CD4-positive, alpha-beta memory T cell (primary cell): ENCODE results near the gene DUSP8. TPM values are rescaled to one million over a fixed set of nuclear protein-coding genes. Genes with fewer than 3 reads are reported as not detected.

Source experiments
- CTCF ChIA-PET: fragments of 350-600 bp; sonication (Branson Sonifier 250); formaldehyde crosslinking; loops from one replicate; lab custom pipeline; 2021; ENCODE audit warnings: inconsistent platforms; ENCODE audit not compliant: partially characterized antibody; lab: Charles Lee
- POLR2A ChIA-PET: fragments of 350-600 bp; sonication (Branson Sonifier 250); formaldehyde crosslinking; loops from one replicate; lab custom pipeline; 2021; ENCODE audit not compliant: partially characterized antibody; lab: Charles Lee
- DNase-seq, 5 donors: peaks; one replicate each; pipeline versions ENCODE4 v3.0.0 to v3.0.0-alpha.2; 2020 to 2022; ENCODE audit warnings: mixed read lengths in 1 of 5
- H3K27ac ChIP-seq: one replicate; pipeline ENCODE4 v1.7.0; 2013; ENCODE audit warnings: low read depth, low read length
- H3K27me3 ChIP-seq: 2 replicates; pipeline ENCODE4 v1.7.0; 2013; ENCODE audit warnings: mild to moderate bottlenecking, low read length, moderate library complexity; ENCODE audit not compliant: insufficient read depth
- H3K36me3 ChIP-seq: 2 replicates; pipeline ENCODE4 v1.7.0; 2013; ENCODE audit warnings: mild to moderate bottlenecking, low read length, moderate library complexity; ENCODE audit not compliant: insufficient read depth
- H3K4me1 ChIP-seq: 2 replicates; pipeline ENCODE4 v1.7.0; 2013; ENCODE audit warnings: mild to moderate bottlenecking, low read length, moderate library complexity; ENCODE audit not compliant: insufficient read depth
- H3K4me3 ChIP-seq, 2 donors: one replicate each; pipeline ENCODE4 v1.7.0; 2013; ENCODE audit warnings: low read length in 2 of 2, mild to moderate bottlenecking in 1 of 2
- H3K9me3 ChIP-seq, 2 donors: one replicate each; pipeline ENCODE4 v1.7.0; 2013; ENCODE audit warnings: low read length in 2 of 2, control low read depth in 1 of 2; ENCODE audit not compliant: control insufficient read depth in 1 of 2
- H3K27ac Mint-ChIP-seq, 7 donors: one replicate each; pipeline ENCODE4 v1.8.0; 2020 to 2021; ENCODE audit warnings: mixed read lengths in 7 of 7, mild to moderate bottlenecking in 6 of 7, inconsistent platforms in 3 of 7, moderate library complexity in 3 of 7
- H3K27me3 Mint-ChIP-seq, 2 donors: one replicate each; pipeline ENCODE4 v1.8.0; 2020 to 2021; ENCODE audit warnings: mixed read lengths in 2 of 2
- H3K36me3 Mint-ChIP-seq, 2 donors: one replicate each; pipeline ENCODE4 v1.8.0; 2020 to 2021; ENCODE audit warnings: mixed read lengths in 2 of 2, inconsistent platforms in 1 of 2, mild to moderate bottlenecking in 1 of 2
- H3K4me1 Mint-ChIP-seq, 4 donors: one replicate each; pipeline ENCODE4 v1.8.0; 2020 to 2021; ENCODE audit warnings: mixed read lengths in 4 of 4, mild to moderate bottlenecking in 1 of 4
- H3K4me3 Mint-ChIP-seq, 8 donors: one replicate each; pipeline ENCODE4 v1.8.0; 2020 to 2021; ENCODE audit warnings: mixed read lengths in 8 of 8, mild to moderate bottlenecking in 7 of 8, moderate library complexity in 6 of 8, inconsistent platforms in 3 of 8
- H3K9me3 Mint-ChIP-seq, 8 donors: one replicate each; pipeline ENCODE4 v1.8.0; 2020 to 2021; ENCODE audit warnings: mixed read lengths in 8 of 8, mild to moderate bottlenecking in 5 of 8, inconsistent platforms in 3 of 8, moderate library complexity in 1 of 8
- intact Hi-C: fragments of 100-400 bp; cut with micrococcal nuclease; formaldehyde crosslinking; loops from one replicate; pipeline ENCODE4 v1.15.1; 2023
- polyA plus RNA-seq, 2 donors: library from polyadenylated mRNA; unstranded; fragments of 300-500 nt; fragmentation: Illumina TruSeq; gene quantifications; one replicate each; pipeline ENCODE4 v1.2.3, GENCODE V29; 2021
- total RNA-seq, 2 experiments: library from RNA; stranded (reverse); gene quantifications; one replicate each; pipeline ENCODE4 v1.2.3, GENCODE V29; 2021

Gene DUSP8
- total and polyA plus RNA-seq, 4 experiments from 2014 or later, result 1.5 to 5.8 (median 5.8) TPM; not detected in 1

DNA sequence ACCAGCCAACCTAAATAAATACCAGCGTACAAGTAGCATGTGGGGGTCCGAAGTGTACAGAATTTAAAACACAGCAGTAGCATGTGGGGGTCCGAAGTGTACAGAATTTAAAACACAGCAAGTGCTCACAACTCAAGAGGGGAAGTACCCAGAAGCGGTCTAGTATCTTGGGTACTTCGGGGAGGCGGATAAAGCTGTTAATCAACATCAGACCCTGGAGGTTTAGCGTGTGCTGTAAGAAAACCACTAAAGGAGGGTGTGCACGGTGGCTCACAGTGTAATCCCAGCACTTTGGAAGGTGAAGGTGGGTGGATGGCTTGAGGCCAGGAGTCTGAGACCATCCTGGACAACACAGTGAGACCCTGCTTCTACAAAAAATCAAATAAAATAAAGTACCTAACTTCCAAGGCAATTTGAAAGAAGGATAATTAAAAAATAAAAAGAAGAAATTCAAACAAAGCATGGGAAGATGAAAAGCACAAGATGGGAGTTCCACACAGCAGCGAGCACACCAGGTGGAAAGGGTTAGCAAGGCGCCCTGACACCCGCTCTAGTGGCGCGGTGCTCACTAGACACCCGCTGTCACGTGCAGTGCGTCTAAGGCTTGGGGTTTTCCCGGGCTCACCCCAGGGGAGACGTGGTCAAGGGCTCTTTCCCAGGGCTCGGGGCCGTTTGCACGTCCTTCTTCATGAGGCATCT is 50.5 kb downstream of the DUSP8 start:
- Histone ChIP-seq H3K27ac (no peak overlapping the region), H3K36me3 (no peaks in the 10 kb centered on the region), H3K27me3 (no peaks in the 10 kb centered on the region), H3K9me3 (no peaks in the 10 kb centered on the region), H3K4me3 (no peak overlapping the region), H3K4me1 (peaks cover 58% of the 10 kb centered on the region)
- H3K4me3 Mint-ChIP-seq, result peak overlapping the region in 1 of 8 donors; percentile 8
- H3K27ac Mint-ChIP-seq, result peak overlapping the region in 2 of 7 donors; percentile 6 to 22
- peaks cover 46 to 87% (median 65%) of the 10 kb centered on the region in 4 donors for H3K4me1 Mint-ChIP-seq
- peaks cover 4 to 8% of the 10 kb centered on the region in 2 donors for H3K36me3 Mint-ChIP-seq
- H3K9me3 Mint-ChIP-seq, result no peaks in the 10 kb centered on the region
- intact Hi-C loops, result no loop called here
- ChIA-PET CTCF (no interaction called here), POLR2A (no interaction called here)
- H3K27me3 Mint-ChIP-seq, result no peaks in the 10 kb centered on the region
- no peak for DNase-seq

DNA sequence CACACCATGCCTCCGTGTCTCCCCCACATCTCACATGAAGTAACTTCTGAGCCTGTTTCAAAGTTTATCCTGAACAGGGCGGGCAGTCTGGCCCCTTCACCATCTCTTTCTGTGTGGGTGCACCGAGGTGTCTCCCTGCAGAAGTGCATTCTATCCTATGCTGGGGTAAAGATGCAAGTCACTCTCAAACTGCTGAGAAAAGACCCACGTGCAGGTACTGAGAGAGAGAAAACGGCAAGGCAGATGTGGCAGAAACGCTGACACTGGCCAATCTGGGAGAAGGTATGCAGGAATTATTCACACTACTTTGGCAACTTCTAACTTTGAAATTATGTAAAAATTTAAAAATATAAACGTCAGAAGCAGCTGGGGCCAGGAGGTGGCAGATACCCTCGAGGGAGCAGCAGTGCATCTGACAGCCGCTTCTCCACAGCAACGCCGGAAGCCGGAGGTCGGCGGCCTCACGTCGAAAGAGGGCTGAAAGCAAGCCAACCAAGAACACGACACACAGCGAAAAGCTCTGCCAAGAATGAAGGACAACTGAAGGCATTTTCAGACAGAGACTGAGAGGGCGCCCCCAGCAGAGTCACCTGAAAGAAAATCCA is 51.3 kb downstream of the DUSP8 start:
- peak overlapping the region in 3 of 7 donors; percentile 24 to 57 (median 55) for H3K27ac Mint-ChIP-seq
- intact Hi-C loops, result no loop called here

DNA sequence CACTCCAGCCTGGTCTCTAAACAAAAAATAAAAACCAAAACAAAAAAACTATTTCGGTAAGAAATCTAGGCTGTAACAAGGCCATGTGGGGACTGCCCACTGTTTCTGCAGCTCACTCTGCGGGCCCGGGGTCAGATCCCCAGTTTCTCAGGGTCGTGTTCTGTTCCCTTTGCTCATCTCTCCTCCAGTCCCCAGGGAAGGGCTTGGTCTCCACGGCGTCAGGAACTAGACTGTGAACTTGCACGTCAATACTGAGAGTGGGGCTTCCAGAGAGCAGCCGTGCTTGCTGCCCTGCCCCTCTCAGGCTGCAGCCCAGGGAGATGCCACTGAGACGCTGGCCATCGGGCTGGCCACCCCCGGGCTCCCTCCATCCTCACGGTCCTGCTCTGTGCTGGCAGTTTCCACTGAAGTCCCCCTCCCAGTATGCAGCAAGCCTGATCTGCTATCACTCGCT is 51.8 kb downstream of the DUSP8 start:
- Histone ChIP-seq H3K36me3 (no peaks in the 10 kb centered on the region), H3K4me1 (peaks cover 63% of the 10 kb centered on the region), H3K9me3 (no peaks in the 10 kb centered on the region), H3K27me3 (no peaks in the 10 kb centered on the region), H3K4me3 (no peak overlapping the region), H3K27ac (no peak overlapping the region)
- Mint-ChIP-seq H3K4me1 (peaks cover 50 to 90% (median 72%) of the 10 kb centered on the region in 4 donors), H3K9me3 (no peaks in the 10 kb centered on the region), H3K36me3 (peaks cover 4 to 12% of the 10 kb centered on the region in 2 donors), H3K4me3 (peak overlapping the region in 1 of 8 donors; percentile 41), H3K27ac (no peak overlapping the region), H3K27me3 (no peaks in the 10 kb centered on the region)
- intact Hi-C loops, result no loop called here
- ChIA-PET POLR2A (no interaction called here), CTCF (interaction anchor here (1.0 kb wide), 1 partner anchor 55 kb away, joined by 3 read pairs; no protein-coding TSS in a partner anchor)
- no peak for DNase-seq

More for the DNA sequence above, 51.3 kb downstream of the DUSP8 start:
- ChIA-PET CTCF (no interaction called here), POLR2A (no interaction called here)
- no peaks in the 10 kb centered on the region for H3K36me3 ChIP-seq
- peaks cover 59% of the 10 kb centered on the region for H3K4me1 ChIP-seq
- H3K4me3 ChIP-seq, result no peak overlapping the region
- peaks cover 47 to 88% (median 70%) of the 10 kb centered on the region in 4 donors for H3K4me1 Mint-ChIP-seq
- H3K9me3 ChIP-seq, result no peaks in the 10 kb centered on the region
- no peak overlapping the region for H3K27ac ChIP-seq
- no peak for DNase-seq
- H3K27me3 ChIP-seq, result no peaks in the 10 kb centered on the region
- H3K36me3 Mint-ChIP-seq, result peaks cover 4 to 12% of the 10 kb centered on the region in 2 donors
- H3K9me3 Mint-ChIP-seq, result no peaks in the 10 kb centered on the region
- H3K4me3 Mint-ChIP-seq, result peak overlapping the region in 1 of 8 donors; percentile 41
- no peaks in the 10 kb centered on the region for H3K27me3 Mint-ChIP-seq

DNA sequence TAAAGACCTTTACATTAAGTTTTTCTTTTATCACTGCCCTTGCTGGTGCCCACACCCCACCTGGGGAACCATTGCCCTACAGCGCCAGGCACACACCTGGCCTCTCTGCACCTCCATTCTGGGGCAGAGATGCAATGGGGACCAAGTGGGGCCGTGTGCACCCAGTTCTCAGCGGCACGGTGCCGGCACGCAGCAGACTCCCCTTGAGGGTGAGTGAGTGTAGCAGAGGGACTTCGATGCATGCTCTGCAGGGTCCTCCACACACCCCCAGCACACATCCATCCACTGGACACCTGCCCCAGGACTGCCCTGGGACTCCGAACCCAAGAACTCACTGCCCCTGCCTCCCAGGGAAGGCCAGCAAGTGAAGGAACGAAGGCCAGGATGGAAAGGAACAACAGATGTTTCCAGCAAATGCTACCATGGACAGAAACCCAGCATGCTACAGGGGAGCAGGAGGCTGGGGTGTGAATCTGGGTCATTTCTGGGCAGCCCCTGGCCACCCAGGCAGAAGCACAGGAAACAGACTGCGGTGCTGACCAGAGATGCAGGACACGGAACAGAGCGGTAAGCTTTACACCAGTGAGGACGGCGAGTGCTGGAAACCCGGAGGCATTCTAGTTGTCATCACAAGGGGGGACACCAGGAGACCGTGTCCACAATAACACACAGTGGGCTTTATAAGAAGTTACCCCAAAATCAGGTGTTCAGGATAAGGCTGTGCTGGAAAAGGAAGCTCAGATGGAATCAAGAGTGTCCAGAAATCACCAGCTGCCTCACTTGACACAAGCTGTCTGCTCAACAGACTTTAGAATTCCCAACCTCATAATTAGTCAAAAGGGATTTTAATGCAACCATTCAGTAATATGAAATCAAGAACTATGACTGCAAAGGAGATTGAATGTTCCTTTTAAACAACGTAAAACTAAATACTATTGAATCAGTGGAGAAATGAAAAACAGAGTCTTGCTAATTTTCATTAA is 52.8 kb downstream of the DUSP8 start:
- no peaks in the 10 kb centered on the region for H3K27me3 Mint-ChIP-seq
- peak overlapping the region in 1 of 7 donors; percentile 4 for H3K27ac Mint-ChIP-seq
- no peaks in the 10 kb centered on the region for H3K9me3 Mint-ChIP-seq
- ChIA-PET CTCF (interaction anchor here (1.0 kb wide), 1 partner anchor 56 kb away, joined by 3 read pairs; no protein-coding TSS in a partner anchor), POLR2A (no interaction called here)
- H3K4me1 ChIP-seq, result peaks cover 65% of the 10 kb centered on the region
- intact Hi-C loops, result no loop called here
- H3K36me3 ChIP-seq, result no peaks in the 10 kb centered on the region
- H3K27ac ChIP-seq, result no peak overlapping the region
- no peak for DNase-seq
- H3K4me3 ChIP-seq, result no peak overlapping the region
- H3K27me3 ChIP-seq, result no peaks in the 10 kb centered on the region
- no peaks in the 10 kb centered on the region for H3K9me3 ChIP-seq
- H3K4me3 Mint-ChIP-seq, result peak overlapping the region in 2 of 8 donors; percentile 25 to 31
- H3K4me1 Mint-ChIP-seq, result peaks cover 50 to 93% (median 73%) of the 10 kb centered on the region in 4 donors
- peaks cover 4 to 15% of the 10 kb centered on the region in 2 donors for H3K36me3 Mint-ChIP-seq

DNA sequence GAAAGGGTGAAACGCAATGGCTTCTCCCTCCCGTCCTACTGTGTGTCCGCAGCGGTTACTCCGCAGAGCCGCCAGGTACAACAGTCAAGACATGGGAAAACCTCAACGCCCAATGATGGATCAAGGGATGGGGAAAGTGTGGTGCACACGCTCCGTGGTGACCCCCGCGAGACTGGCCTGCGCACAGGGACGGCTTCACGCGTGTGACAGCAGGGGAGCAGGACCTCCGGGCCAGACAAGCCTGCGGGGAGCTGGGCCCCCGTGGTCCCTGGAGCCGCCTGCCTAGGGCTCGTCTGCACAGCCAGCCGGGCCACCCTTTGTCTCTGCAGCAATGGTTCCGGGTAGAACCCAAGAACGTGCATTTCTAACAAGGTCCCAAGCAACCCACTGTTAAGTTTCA is 53.8 kb downstream of the DUSP8 start:
- Mint-ChIP-seq H3K4me3 (no peak overlapping the region), H3K36me3 (peaks cover 7 to 18% of the 10 kb centered on the region in 2 donors), H3K4me1 (peaks cover 49 to 91% (median 72%) of the 10 kb centered on the region in 4 donors), H3K27ac (peak overlapping the region in 1 of 7 donors; percentile 19), H3K27me3 (no peaks in the 10 kb centered on the region), H3K9me3 (no peaks in the 10 kb centered on the region)
- H3K4me3 ChIP-seq, result no peak overlapping the region
- no peaks in the 10 kb centered on the region for H3K9me3 ChIP-seq
- intact Hi-C loops, result no loop called here
- POLR2A ChIA-PET, result no interaction called here
- CTCF ChIA-PET, result no interaction called here
- H3K27ac ChIP-seq, result no peak overlapping the region
- no peaks in the 10 kb centered on the region for H3K36me3 ChIP-seq
- no peak for DNase-seq
- no peaks in the 10 kb centered on the region for H3K27me3 ChIP-seq
- peaks cover 61% of the 10 kb centered on the region for H3K4me1 ChIP-seq

DNA sequence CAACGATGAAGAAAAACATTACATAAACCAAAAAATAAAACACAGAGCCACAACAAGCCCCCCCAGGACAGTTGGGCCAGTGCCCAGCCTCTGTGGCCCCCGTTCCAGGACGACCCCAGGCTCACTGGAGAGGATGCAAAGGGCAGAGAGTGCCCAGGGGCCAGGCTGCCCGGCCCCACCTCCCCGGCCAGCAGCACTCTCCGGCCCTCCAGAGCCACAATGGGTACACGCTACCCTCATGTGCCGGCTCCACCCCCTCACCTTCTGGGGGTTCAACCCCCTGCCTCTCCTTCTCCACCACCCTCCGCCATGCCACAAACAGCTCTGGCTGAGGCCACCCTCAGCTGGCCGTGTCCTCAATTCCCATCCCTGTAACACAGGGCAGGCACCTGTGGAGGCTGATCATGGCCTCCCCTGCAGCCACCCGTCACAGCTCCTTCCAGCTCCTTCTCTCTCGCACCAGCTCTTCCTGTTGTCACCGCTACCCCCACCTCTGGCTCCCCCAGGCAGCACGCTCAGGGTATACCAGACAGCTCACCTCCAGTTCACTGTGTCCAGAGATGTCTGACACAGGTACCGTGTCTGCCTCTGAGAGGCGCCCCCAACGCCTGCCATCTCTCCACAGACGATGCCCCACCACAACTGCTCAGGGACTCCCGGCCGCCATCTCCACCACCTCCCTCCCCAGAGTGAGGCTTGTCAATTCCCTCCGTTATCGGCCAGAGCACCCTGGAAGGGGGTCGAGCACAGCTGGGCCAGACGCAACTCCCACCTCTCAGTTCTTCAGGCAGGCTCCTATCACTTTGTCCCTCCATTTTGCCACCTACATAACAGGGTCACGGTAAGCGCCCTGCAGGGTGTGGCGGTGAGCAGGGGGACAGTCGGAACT is 54.7 kb downstream of the DUSP8 start:
- H3K27me3 ChIP-seq, result no peaks in the 10 kb centered on the region
- Mint-ChIP-seq H3K36me3 (peaks cover 9 to 17% of the 10 kb centered on the region in 2 donors), H3K4me3 (peak overlapping the region in 4 of 8 donors; percentile 29 to 67 (median 52)), H3K27ac (peak overlapping the region in 5 of 7 donors; percentile 18 to 85 (median 49)), H3K27me3 (no peaks in the 10 kb centered on the region), H3K9me3 (no peaks in the 10 kb centered on the region), H3K4me1 (peaks cover 49 to 88% (median 68%) of the 10 kb centered on the region in 4 donors)
- ChIA-PET POLR2A (no interaction called here), CTCF (no interaction called here)
- no peak overlapping the region for H3K27ac ChIP-seq
- peaks cover 57% of the 10 kb centered on the region for H3K4me1 ChIP-seq
- DNase-seq, result no peak
- H3K36me3 ChIP-seq, result no peaks in the 10 kb centered on the region
- H3K9me3 ChIP-seq, result no peaks in the 10 kb centered on the region
- intact Hi-C loops, result no loop called here
- no peak overlapping the region for H3K4me3 ChIP-seq
